Heart right ventricle (tissue), 16 donors: ENCODE results near the gene SPON1. TPM values are rescaled to one million over a fixed set of nuclear protein-coding genes. Genes with fewer than 3 reads are reported as not detected.

Source experiments
- ATAC-seq, 8 donors: fragments of 200-7000 bp; cut with Tn5 transposase; one replicate each; pipeline ENCODE4 v1.9.1; 2020; ENCODE audit warnings: mild to moderate bottlenecking in 8 of 8, moderate library complexity in 8 of 8, moderate number of reproducible peaks in 1 of 8
- DNase-seq, 2 donors: peaks; one replicate each; pipeline ENCODE4 v3.0.0-alpha.2; 2020
- H3K27ac ChIP-seq, 10 donors: fragments of 200-600 bp; sonication (generic) in 2 of 10; one replicate each; pipeline versions ENCODE4 v1.5.0 to v1.8.0; 2020 to 2022; ENCODE audit warnings: mild to moderate bottlenecking in 3 of 10
- H3K27me3 ChIP-seq, 7 donors: fragments of 200-600 bp; one replicate each; pipeline ENCODE4 v1.8.0; 2021 to 2022; ENCODE audit warnings: mild to moderate bottlenecking in 2 of 7
- H3K36me3 ChIP-seq, 9 donors: fragments of 200-600 bp; sonication (generic) in 1 of 9; one replicate each; pipeline versions ENCODE4 v1.5.0 to v1.8.0; 2020 to 2022; ENCODE audit warnings: mild to moderate bottlenecking in 2 of 9
- H3K4me1 ChIP-seq, 9 donors: fragments of 200-600 bp; sonication (generic) in 1 of 9; one replicate each; pipeline versions ENCODE4 v1.5.0 to v1.8.0; 2020 to 2022; ENCODE audit warnings: mild to moderate bottlenecking in 4 of 9
- H3K4me3 ChIP-seq, 10 donors: fragments of 200-600 bp; sonication (generic) in 2 of 10; one replicate each; pipeline versions ENCODE4 v1.5.0 to v1.8.0; 2020 to 2022; ENCODE audit warnings: mild to moderate bottlenecking in 7 of 10, moderate library complexity in 2 of 10
- H3K9me3 ChIP-seq, 11 donors: fragments of 200-600 bp in 10 of 11; sonication (generic) in 2 of 11; one replicate each; pipeline versions ENCODE4 v1.5.0 to v1.8.0; 2013 to 2022; ENCODE audit warnings: mild to moderate bottlenecking in 2 of 11, control low read depth in 1 of 11, moderate library complexity in 1 of 11
- WGBS, 2 donors: extraction: QIAGEN DNeasy Blood & Tissue Kit; methylation state at CpG; one replicate each; pipeline ENCODE4 v1.1.7; 2013; ENCODE audit warnings: inconsistent platforms in 1 of 2; 5-methylcytosine and 5-hydroxymethylcytosine counted together
- intact Hi-C, 10 donors: fragments of 100-400 bp; cut with DNase I; formaldehyde crosslinking; loops; one replicate each; pipeline versions ENCODE4 v1.11.1 to v1.14.2; 2022
- polyA plus RNA-seq, 2 donors: library from polyadenylated mRNA; stranded (reverse); fragments of 200-250 nt; gene quantifications; one replicate each; pipeline ENCODE4 v1.2.3, GENCODE V29; 2013
- total RNA-seq, 10 donors: library from RNA; stranded (reverse); fragmentation: NEBNext Ultra II Directional in 3 of 10; extraction: Animal tissue kit (Norgen Biotek cat#: 25700) in 3 of 10; gene quantifications; one replicate each; pipeline versions ENCODE4 v1.2.1 to v1.2.4, GENCODE V29; 2021 to 2023
- TF ChIP-seq, protein P1 (sequence below), 9 donors: fragments of 200-600 bp; sonication (generic) in 2 of 9; IDR thresholded peaks; one replicate each; pipeline versions ENCODE4 v1.5.0 to v1.8.0; 2021 to 2022; ENCODE audit warnings: antibody characterized with exemption in 9 of 9, mild to moderate bottlenecking in 5 of 9, moderate library complexity in 1 of 9
- donor health status: Arrhythmogenic right ventricular cardiomyopathy.
- donor health status: ischemic (EF 13 %, LVEDD 7.1; RV severe dilation, severe dysfunction).
- donor health status: healthy with polysubstance abuse.
- donor health status: DM: no; HTN: yes; CAD: no.
- donor health status: DM: no; HTN: no; CAD: no.
- donor health status: ischemic (EF 25% LVEDD 6.9; RV normal size, moderate dysfunction).
- donor health status: ischemic (EF 25% LVEDD 5.7; RV mildly dilated, moderate dysfunction).
- donor health status: healthy.
- donor health status: DM: yes; HTN: yes; CAD: no.
- donor health status: Ischemic cardiomyopathy.
- donor health status: ischemic (EF 35%, LVEDD 5.7; RV mildly dilated, moderate dysfunction).
- donor health status: nonischemic (EF 11% LVEDD 7.7; RV severe dilation, severe dysfunction).
- donor health status: DM: yes; HTN: yes; CAD: no.
- donor health status: PGD.
- donor health status: ischemic (EF 29% LVEDD 5.4; RV normal size, mild dysfunction).
- donor health status: nonischemic (EF 23%, LVEDD 6.1; RV moderate dilation, normal function).

Gene SPON1
- total and polyA plus RNA-seq, 12 donors: 2.9 to 14.7 (median 5.6) TPM

GRCh38 chr11:14234446-14234845 lies 271.9 kb downstream of the SPON1 start:
- Histone ChIP-seq H3K27ac (no peak overlapping the region), H3K36me3 (no peaks in the 10 kb centered on the region), H3K4me3 (no peak overlapping the region), H3K9me3 (no peaks in the 10 kb centered on the region), H3K4me1 (peaks cover 0 to 16% (median 0%) of the 10 kb centered on the region in 9 donors), H3K27me3 (peaks cover 0 to 49% (median 12%) of the 10 kb centered on the region in 7 donors)
- intact Hi-C loops: no loop called here
- TF ChIP-seq, protein P1, sequence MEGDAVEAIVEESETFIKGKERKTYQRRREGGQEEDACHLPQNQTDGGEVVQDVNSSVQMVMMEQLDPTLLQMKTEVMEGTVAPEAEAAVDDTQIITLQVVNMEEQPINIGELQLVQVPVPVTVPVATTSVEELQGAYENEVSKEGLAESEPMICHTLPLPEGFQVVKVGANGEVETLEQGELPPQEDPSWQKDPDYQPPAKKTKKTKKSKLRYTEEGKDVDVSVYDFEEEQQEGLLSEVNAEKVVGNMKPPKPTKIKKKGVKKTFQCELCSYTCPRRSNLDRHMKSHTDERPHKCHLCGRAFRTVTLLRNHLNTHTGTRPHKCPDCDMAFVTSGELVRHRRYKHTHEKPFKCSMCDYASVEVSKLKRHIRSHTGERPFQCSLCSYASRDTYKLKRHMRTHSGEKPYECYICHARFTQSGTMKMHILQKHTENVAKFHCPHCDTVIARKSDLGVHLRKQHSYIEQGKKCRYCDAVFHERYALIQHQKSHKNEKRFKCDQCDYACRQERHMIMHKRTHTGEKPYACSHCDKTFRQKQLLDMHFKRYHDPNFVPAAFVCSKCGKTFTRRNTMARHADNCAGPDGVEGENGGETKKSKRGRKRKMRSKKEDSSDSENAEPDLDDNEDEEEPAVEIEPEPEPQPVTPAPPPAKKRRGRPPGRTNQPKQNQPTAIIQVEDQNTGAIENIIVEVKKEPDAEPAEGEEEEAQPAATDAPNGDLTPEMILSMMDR (IDR thresholded peaks at IDR 0.05): no peak
- 46 to 81% methylated on average over 6 of the region's 6 CpGs for WGBS, 2 donors
- DNase-seq (no peak), ATAC-seq (peak in 4 of 8 donors; percentile 49 to 67 (median 52))

DNA sequence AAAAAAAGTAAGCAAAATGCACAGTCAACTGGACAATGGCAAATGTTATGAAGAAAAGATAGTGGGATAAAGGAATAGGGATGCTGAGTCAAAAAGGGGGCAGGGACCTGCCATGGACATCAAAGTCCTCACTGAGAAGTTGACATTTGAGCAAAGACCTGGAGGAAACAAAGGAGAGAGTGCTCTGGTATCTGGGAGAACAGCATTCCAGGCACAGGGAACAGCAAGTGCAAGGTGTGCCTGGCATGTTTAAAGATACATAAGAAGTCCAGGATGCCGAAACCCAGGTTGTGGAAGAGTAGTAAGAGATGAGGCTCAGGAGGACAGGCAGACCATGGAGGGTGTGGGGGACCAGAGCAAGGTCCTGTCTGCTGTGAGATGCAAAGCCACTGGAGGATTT lies 273.2 kb downstream of the SPON1 start:
- H3K27me3 ChIP-seq: peaks cover 0 to 42% (median 10%) of the 10 kb centered on the region in 7 donors
- no peak overlapping the region for H3K27ac ChIP-seq
- no peak overlapping the region for H3K4me3 ChIP-seq
- intact Hi-C loops: no loop called here
- no peak for ATAC-seq
- TF ChIP-seq, protein P1 (IDR thresholded peaks at IDR 0.05): no peak
- 87 to 92% methylated on average over 1 of the region's 1 CpG for WGBS, 2 donors
- H3K9me3 ChIP-seq: no peaks in the 10 kb centered on the region
- peaks cover 0 to 16% (median 0%) of the 10 kb centered on the region in 9 donors for H3K4me1 ChIP-seq
- DNase-seq: no peak
- H3K36me3 ChIP-seq: no peaks in the 10 kb centered on the region

GRCh38 chr11:14237444-14237961 lies 275.0 kb downstream of the SPON1 start:
- DNase-seq (no peak), ATAC-seq (peak in 3 of 8 donors; percentile 19 to 42 (median 39))
- TF ChIP-seq, protein P1 (IDR thresholded peaks at IDR 0.05): no peak
- Histone ChIP-seq H3K4me1 (peaks cover 0 to 16% (median 8%) of the 10 kb centered on the region in 9 donors), H3K36me3 (no peaks in the 10 kb centered on the region), H3K9me3 (no peaks in the 10 kb centered on the region), H3K4me3 (no peak overlapping the region), H3K27me3 (peaks cover 0 to 39% (median 9%) of the 10 kb centered on the region in 7 donors), H3K27ac (no peak overlapping the region)
- 74 to 81% methylated on average over 9 of the region's 9 CpGs for WGBS, 2 donors
- intact Hi-C loops: no loop called here

- TF ChIP-seq, protein P1 (IDR thresholded peaks at IDR 0.05): no peak
- Histone ChIP-seq H3K4me3 (no peak overlapping the region), H3K36me3 (no peaks in the 10 kb centered on the region), H3K9me3 (no peaks in the 10 kb centered on the region), H3K27ac (no peak overlapping the region), H3K4me1 (peaks cover 0 to 16% (median 8%) of the 10 kb centered on the region in 9 donors), H3K27me3 (peaks cover 0 to 33% (median 9%) of the 10 kb centered on the region in 7 donors)
- DNase-seq (no peak), ATAC-seq (no peak)
- intact Hi-C loops: loop anchor here in 3 of 10 donors (10.0 kb wide), 3 partner anchors 85 to 755 kb away; no protein-coding TSS in a partner anchor
Measured at GRCh38 chr11:14240221-14240620, 277.7 kb downstream of the SPON1 start.
